H9 (cell line): Measurements from ENCODE around the gene SART1. TPM values are rescaled to one million over a fixed set of nuclear protein-coding genes. Genes with fewer than 3 reads are reported as not detected.
"Not testable (repeated sequence)": the region's sequence is repeated elsewhere in the genome, so short reads cannot be mapped to it uniquely, and the experiment has no call there.

Source experiments
- DNase-seq: peaks from one replicate; pipeline ENCODE4 v3.0.0-alpha.2; 2017
- H2AFZ ChIP-seq: one replicate; pipeline ENCODE4 v1.6.1; 2013; ENCODE audit warnings: mild to moderate bottlenecking, low read length, control low read depth, moderate library complexity
- H2AK5ac ChIP-seq: 2 replicates; pipeline ENCODE4 v1.6.1; 2013; ENCODE audit warnings: low read length, control low read depth, mixed read lengths; ENCODE audit not compliant: insufficient read length
- H2BK120ac ChIP-seq: one replicate; pipeline ENCODE4 v1.6.1; 2013; ENCODE audit warnings: low read depth, mild to moderate bottlenecking, low read length, control low read depth, inconsistent platforms; ENCODE audit not compliant: poor library complexity, severe bottlenecking
- H2BK12ac ChIP-seq: 2 replicates; pipeline ENCODE4 v1.6.1; 2013; ENCODE audit warnings: low read length, control low read depth, mixed read lengths, low read depth; ENCODE audit not compliant: insufficient read length
- H2BK15ac ChIP-seq: 2 replicates; pipeline ENCODE4 v1.6.1; 2013; ENCODE audit warnings: low read depth, low read length, control low read depth
- H2BK20ac ChIP-seq: one replicate; pipeline ENCODE4 v1.6.1; 2013; ENCODE audit warnings: low read depth, mild to moderate bottlenecking, low read length, control low read depth, inconsistent platforms; ENCODE audit not compliant: poor library complexity, severe bottlenecking
- H2BK5ac ChIP-seq: 2 replicates; pipeline ENCODE4 v1.6.1; 2013; ENCODE audit warnings: low read length, control low read depth, mixed read lengths; ENCODE audit not compliant: insufficient read length
- H3K14ac ChIP-seq: 2 replicates; pipeline ENCODE4 v1.6.1; 2013; ENCODE audit warnings: low read length, control low read depth; ENCODE audit not compliant: insufficient read depth
- H3K18ac ChIP-seq: 2 replicates; pipeline ENCODE4 v1.6.1; 2013; ENCODE audit warnings: low read depth, mild to moderate bottlenecking, mixed read lengths, low read length, control low read depth; ENCODE audit not compliant: insufficient read length
- H3K23ac ChIP-seq: 2 replicates; pipeline ENCODE4 v1.6.1; 2013; ENCODE audit warnings: low read length, control low read depth, mixed read lengths, low read depth; ENCODE audit not compliant: insufficient read length
- H3K23me2 ChIP-seq: 2 replicates; pipeline ENCODE4 v1.6.1; 2013; ENCODE audit warnings: low read depth, mild to moderate bottlenecking, mixed read lengths, low read length, control low read depth; ENCODE audit not compliant: insufficient read length, poor library complexity, severe bottlenecking
- H3K27ac ChIP-seq: 2 replicates; pipeline ENCODE4 v1.5.1; 2013; ENCODE audit warnings: low read length, control low read depth, mixed read lengths, low read depth; ENCODE audit not compliant: insufficient read length
- H3K27me3 ChIP-seq: 2 replicates; pipeline ENCODE4 v1.6.1; 2013; ENCODE audit warnings: low read length, control low read depth, inconsistent platforms; ENCODE audit not compliant: insufficient read depth
- H3K4ac ChIP-seq: 2 replicates; pipeline ENCODE4 v1.6.1; 2013; ENCODE audit warnings: low read depth, mild to moderate bottlenecking, control low read depth, inconsistent platforms, low read length, moderate library complexity
- H3K4me1 ChIP-seq: 2 replicates; pipeline ENCODE4 v1.6.1; 2013; ENCODE audit warnings: low read length, control low read depth, inconsistent platforms; ENCODE audit not compliant: insufficient read depth
- H3K4me2 ChIP-seq: 2 replicates; pipeline ENCODE4 v1.6.1; 2013; ENCODE audit warnings: low read length, control low read depth, mixed read lengths; ENCODE audit not compliant: insufficient read length, insufficient read depth
- H3K56ac ChIP-seq: 2 replicates; pipeline ENCODE4 v1.6.1; 2013; ENCODE audit warnings: low read depth, mild to moderate bottlenecking, mixed read lengths, low read length, control low read depth; ENCODE audit not compliant: insufficient read length
- H3K79me1 ChIP-seq: 2 replicates; pipeline ENCODE4 v1.6.1; 2013; ENCODE audit warnings: low read depth, mild to moderate bottlenecking, moderate library complexity, low read length, control low read depth, inconsistent platforms; ENCODE audit not compliant: insufficient read depth, poor library complexity, severe bottlenecking
- H3K79me2 ChIP-seq: 2 replicates; pipeline ENCODE4 v1.6.1; 2013; ENCODE audit warnings: low read length, control low read depth, inconsistent platforms; ENCODE audit not compliant: insufficient read depth
- H3K9ac ChIP-seq: 2 replicates; pipeline ENCODE4 v1.6.1; 2013; ENCODE audit warnings: low read length, control low read depth, mixed read lengths; ENCODE audit not compliant: insufficient read length; ENCODE audit errors: extremely low read depth
- H3K9me3 ChIP-seq: one replicate; pipeline ENCODE4 v1.6.1; 2013; ENCODE audit warnings: low read depth, low read length, inconsistent platforms; ENCODE audit not compliant: control insufficient read depth
- H3T11ph ChIP-seq: one replicate; pipeline ENCODE4 v1.6.1; 2013; ENCODE audit warnings: mild to moderate bottlenecking, low read length, control low read depth, inconsistent platforms
- H4K20me1 ChIP-seq: one replicate; pipeline ENCODE4 v1.6.1; 2013; ENCODE audit not compliant: control insufficient read depth, insufficient read length, insufficient read depth
- H4K5ac ChIP-seq: 2 replicates; pipeline ENCODE4 v1.6.1; 2013; ENCODE audit warnings: low read depth, mild to moderate bottlenecking, mixed read lengths, low read length, control low read depth; ENCODE audit not compliant: insufficient read length
- H4K8ac ChIP-seq: replicated peaks from 2 replicates; pipeline ENCODE4 v1.6.1; 2013; ENCODE audit warnings: low read length, control low read depth, mixed read lengths, low read depth; ENCODE audit not compliant: insufficient read length
- H4K91ac ChIP-seq: 2 replicates; pipeline ENCODE4 v1.6.1; 2013; ENCODE audit warnings: low read depth, mild to moderate bottlenecking, moderate library complexity, mixed read lengths, low read length, control low read depth; ENCODE audit not compliant: insufficient read length
- H3K27ac Mint-ChIP-seq, 3 experiments: 2 replicates in 2 of 3; 3 replicates in 1 of 3; pipeline ENCODE4 v1.8.0; 2020 to 2021; ENCODE audit warnings: mixed read lengths in 3 of 3, mild to moderate bottlenecking in 1 of 3, moderate library complexity in 1 of 3
- H3K27me3 Mint-ChIP-seq: 2 replicates; pipeline ENCODE4 v1.8.0; 2021; ENCODE audit warnings: low read depth, mild to moderate bottlenecking, moderate library complexity, mixed read lengths
- H3K36me3 Mint-ChIP-seq, 3 experiments: 2 replicates in 2 of 3; 3 replicates in 1 of 3; pipeline ENCODE4 v1.8.0; 2020 to 2021; ENCODE audit warnings: low read depth in 3 of 3, mixed read lengths in 3 of 3; ENCODE audit not compliant: insufficient read depth in 1 of 3
- H3K4me1 Mint-ChIP-seq, 2 experiments: 2 replicates each; pipeline ENCODE4 v1.8.0; 2020; ENCODE audit warnings: mixed read lengths in 2 of 2
- H3K4me3 Mint-ChIP-seq, 2 experiments: 2 replicates in 1 of 2; 3 replicates in 1 of 2; pipeline ENCODE4 v1.8.0; 2020 to 2021; ENCODE audit warnings: mild to moderate bottlenecking in 2 of 2, mixed read lengths in 2 of 2, moderate library complexity in 1 of 2
- H3K9me3 Mint-ChIP-seq, 2 experiments: 2 replicates in 1 of 2; 3 replicates in 1 of 2; pipeline ENCODE4 v1.8.0; 2020; ENCODE audit warnings: mild to moderate bottlenecking in 2 of 2, mixed read lengths in 2 of 2, moderate library complexity in 1 of 2
- WGBS: extraction: QIAGEN DNeasy Blood & Tissue Kit; methylation state at CpG from one replicate; pipeline ENCODE4 v1.1.7; 2013; ENCODE audit warnings: missing lambda C conversion rate, low lambda C conversion rate, mixed read lengths; ENCODE audit not compliant: insufficient read length; ENCODE audit errors: extremely low coverage; 5-methylcytosine and 5-hydroxymethylcytosine counted together
- total RNA-seq: library from RNA; stranded (reverse); gene quantifications from 2 replicates; pipeline ENCODE4 v1.2.1, GENCODE V29; 2021
- TF ChIP-seq, protein P1 (sequence below): fragments of 200-600 bp; sonication (generic); conservative IDR thresholded peaks from 3 replicates; pipeline ENCODE4 v1.8.0; 2021; ENCODE audit warnings: antibody characterized with exemption, mild to moderate bottlenecking

SART1 gene
- total RNA-seq, 1 experiment from 2014 or later: 52.0 TPM

GRCh38 chr11:66022401-66023185, 61.1 kb downstream of the SART1 start:
- Mint-ChIP-seq H3K4me3 (no peak overlapping the region; a peak in 1 of 5 replicates), H3K27ac (no peak overlapping the region), H3K36me3 (no peaks in the 10 kb centered on the region; a peak in 1 of 7 replicates), H3K27me3 (peaks cover 44% of the 10 kb centered on the region), H3K9me3 (no peaks in the 10 kb centered on the region; a peak in 1 of 5 replicates), H3K4me1 (peaks cover 0 to 3% of the 10 kb centered on the region in 2 experiments; a peak in 3 of 4 replicates)
- Histone ChIP-seq H3K79me1 (no peaks in the 10 kb centered on the region), H3K27ac (no peak overlapping the region), H3K9me3 (no peaks in the 10 kb centered on the region), H4K8ac (no peak overlapping the region), H3K56ac (no peak overlapping the region), H3K4ac (no peak overlapping the region), H3K9ac (no peak overlapping the region), H3K27me3 (no peaks in the 10 kb centered on the region; the same call in 1 of the 2 replicates), H2BK20ac (no peak overlapping the region), H2BK5ac (no peak overlapping the region), H3K4me2 (no peak overlapping the region), H3K14ac (no peak overlapping the region), H2BK12ac (no peak overlapping the region), H4K20me1 (no peaks in the 10 kb centered on the region), H2AFZ (no peak overlapping the region), H2BK15ac (no peak overlapping the region), H3K18ac (no peak overlapping the region), H2BK120ac (no peak overlapping the region), H3K79me2 (no peaks in the 10 kb centered on the region), H3K4me1 (no peaks in the 10 kb centered on the region), H4K91ac (no peak overlapping the region), H3T11ph (no peak overlapping the region), H3K23ac (no peak overlapping the region), H4K5ac (no peak overlapping the region), H3K23me2 (no peaks in the 10 kb centered on the region), H2AK5ac (no peak overlapping the region)
- TF ChIP-seq, protein P1, sequence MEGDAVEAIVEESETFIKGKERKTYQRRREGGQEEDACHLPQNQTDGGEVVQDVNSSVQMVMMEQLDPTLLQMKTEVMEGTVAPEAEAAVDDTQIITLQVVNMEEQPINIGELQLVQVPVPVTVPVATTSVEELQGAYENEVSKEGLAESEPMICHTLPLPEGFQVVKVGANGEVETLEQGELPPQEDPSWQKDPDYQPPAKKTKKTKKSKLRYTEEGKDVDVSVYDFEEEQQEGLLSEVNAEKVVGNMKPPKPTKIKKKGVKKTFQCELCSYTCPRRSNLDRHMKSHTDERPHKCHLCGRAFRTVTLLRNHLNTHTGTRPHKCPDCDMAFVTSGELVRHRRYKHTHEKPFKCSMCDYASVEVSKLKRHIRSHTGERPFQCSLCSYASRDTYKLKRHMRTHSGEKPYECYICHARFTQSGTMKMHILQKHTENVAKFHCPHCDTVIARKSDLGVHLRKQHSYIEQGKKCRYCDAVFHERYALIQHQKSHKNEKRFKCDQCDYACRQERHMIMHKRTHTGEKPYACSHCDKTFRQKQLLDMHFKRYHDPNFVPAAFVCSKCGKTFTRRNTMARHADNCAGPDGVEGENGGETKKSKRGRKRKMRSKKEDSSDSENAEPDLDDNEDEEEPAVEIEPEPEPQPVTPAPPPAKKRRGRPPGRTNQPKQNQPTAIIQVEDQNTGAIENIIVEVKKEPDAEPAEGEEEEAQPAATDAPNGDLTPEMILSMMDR: peak; percentile 97
- peak; percentile 89 for DNase-seq
- no CpG with 5 or more reads among the region's 46 CpGs for WGBS

GRCh38 chr11:66023186-66023440, 61.6 kb downstream of the SART1 start:
- not testable (repeated sequence) for H3K23me2 ChIP-seq, H3K23ac ChIP-seq, H3K18ac ChIP-seq, H3K27me3 ChIP-seq, DNase-seq, H3K36me3 Mint-ChIP-seq, H4K8ac ChIP-seq, H2BK12ac ChIP-seq, H2AK5ac ChIP-seq, H3T11ph ChIP-seq, H3K9me3 Mint-ChIP-seq, H3K56ac ChIP-seq, H4K91ac ChIP-seq, H2AFZ ChIP-seq, H3K4ac ChIP-seq, H3K4me2 ChIP-seq, H3K4me3 Mint-ChIP-seq, H3K27ac ChIP-seq, H3K79me1 ChIP-seq, H4K20me1 ChIP-seq, H3K4me1 Mint-ChIP-seq, H3K14ac ChIP-seq, H2BK5ac ChIP-seq, H2BK15ac ChIP-seq, H3K79me2 ChIP-seq, H2BK20ac ChIP-seq, H3K9ac ChIP-seq, H3K4me1 ChIP-seq, H3K9me3 ChIP-seq, H3K27ac Mint-ChIP-seq, H2BK120ac ChIP-seq, H4K5ac ChIP-seq
- WGBS: no CpG with 5 or more reads among the region's 5 CpGs
- H3K27me3 Mint-ChIP-seq: peaks cover 48% of the 10 kb centered on the region
